Suprapubic skin (tissue), 4 donors: Measurements from ENCODE around the gene LIN7A.

Source experiments
- POLR2A ChIP-seq, 2 donors: fragments of 450-650 bp; IDR thresholded peaks; one replicate each; pipeline ENCODE4 v1.6.1; 2017; ENCODE audit warnings: antibody characterized with exemption in 2 of 2, mild to moderate bottlenecking in 2 of 2, moderate library complexity in 2 of 2
- POLR2AphosphoS5 ChIP-seq, 3 donors: sonication (generic); formaldehyde crosslinking; IDR thresholded peaks; one replicate each; pipeline ENCODE4 v1.6.1; 2017; ENCODE audit warnings: antibody characterized with exemption in 3 of 3
- TF ChIP-seq, protein P1 (sequence below), 2 donors: fragments of 200-600 bp in 1 of 2; fragments of 450-650 bp in 1 of 2; sonication (generic) in 1 of 2; IDR thresholded peaks; one replicate each; pipeline ENCODE4 v1.5.1; 2016 to 2019; ENCODE audit warnings: antibody characterized with exemption in 2 of 2, mild to moderate bottlenecking in 1 of 2, moderate library complexity in 1 of 2

DNA sequence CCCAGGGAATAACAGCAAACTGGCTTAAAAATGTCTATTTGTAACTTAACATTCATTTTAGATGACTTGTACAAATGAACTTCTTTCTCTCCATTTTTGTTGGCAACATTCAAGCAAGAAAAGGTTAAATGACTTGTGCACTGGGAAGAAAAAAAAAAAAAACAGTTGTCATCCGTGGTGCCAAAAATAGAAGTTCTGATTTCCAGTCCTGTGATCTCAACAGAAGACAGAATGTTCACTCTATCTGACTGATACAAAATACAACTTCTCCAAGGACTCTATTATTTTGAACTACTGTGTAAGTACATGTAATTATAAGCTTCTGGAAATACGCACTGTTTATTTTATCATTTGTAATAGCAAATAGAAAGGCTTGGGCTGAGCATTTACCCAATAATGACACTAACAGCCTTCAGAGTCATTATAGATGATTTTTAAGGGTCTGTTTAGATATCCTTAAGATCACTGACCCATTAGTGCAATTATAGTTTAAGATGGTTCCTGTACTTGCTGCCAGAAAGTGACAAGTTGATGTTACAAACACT lies 59.9 kb downstream of the LIN7A start:
- TF ChIP-seq POLR2AphosphoS5 (IDR thresholded peaks at IDR 0.05) (no peak), POLR2A (IDR thresholded peaks at IDR 0.05) (no peak)
- TF ChIP-seq, protein P1, sequence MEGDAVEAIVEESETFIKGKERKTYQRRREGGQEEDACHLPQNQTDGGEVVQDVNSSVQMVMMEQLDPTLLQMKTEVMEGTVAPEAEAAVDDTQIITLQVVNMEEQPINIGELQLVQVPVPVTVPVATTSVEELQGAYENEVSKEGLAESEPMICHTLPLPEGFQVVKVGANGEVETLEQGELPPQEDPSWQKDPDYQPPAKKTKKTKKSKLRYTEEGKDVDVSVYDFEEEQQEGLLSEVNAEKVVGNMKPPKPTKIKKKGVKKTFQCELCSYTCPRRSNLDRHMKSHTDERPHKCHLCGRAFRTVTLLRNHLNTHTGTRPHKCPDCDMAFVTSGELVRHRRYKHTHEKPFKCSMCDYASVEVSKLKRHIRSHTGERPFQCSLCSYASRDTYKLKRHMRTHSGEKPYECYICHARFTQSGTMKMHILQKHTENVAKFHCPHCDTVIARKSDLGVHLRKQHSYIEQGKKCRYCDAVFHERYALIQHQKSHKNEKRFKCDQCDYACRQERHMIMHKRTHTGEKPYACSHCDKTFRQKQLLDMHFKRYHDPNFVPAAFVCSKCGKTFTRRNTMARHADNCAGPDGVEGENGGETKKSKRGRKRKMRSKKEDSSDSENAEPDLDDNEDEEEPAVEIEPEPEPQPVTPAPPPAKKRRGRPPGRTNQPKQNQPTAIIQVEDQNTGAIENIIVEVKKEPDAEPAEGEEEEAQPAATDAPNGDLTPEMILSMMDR (IDR thresholded peaks at IDR 0.05) = no peak
